WERI-Rb-1 (cell line): ENCODE measurements around the gene CLEC16A.

Experiments
- DNase-seq: peaks from one replicate; pipeline ENCODE4 v3.0.0-alpha.2; 2020
- H3K27ac ChIP-seq: fragments of 250-450 bp; sonication (Bioruptor Pico); 2 replicates; pipeline ENCODE4 v1.5.1; 2020; ENCODE audit warnings: mild to moderate bottlenecking, moderate library complexity
- H3K27me3 ChIP-seq: fragments of 250-450 bp; sonication (Bioruptor Pico); 2 replicates; pipeline ENCODE4 v1.5.1; 2021; ENCODE audit warnings: mild to moderate bottlenecking, low read depth, moderate library complexity; ENCODE audit not compliant: insufficient read depth, severe bottlenecking
- H3K36me3 ChIP-seq: fragments of 250-450 bp; sonication (Bioruptor Pico); 2 replicates; pipeline ENCODE4 v1.5.1; 2020; ENCODE audit warnings: mild to moderate bottlenecking, moderate library complexity
- H3K4me3 ChIP-seq: 2 replicates; pipeline ENCODE4 v1.5.1; 2011; ENCODE audit warnings: low read depth, mild to moderate bottlenecking, control low read depth, low read length
- H3K9me3 ChIP-seq: fragments of 250-450 bp; sonication (Bioruptor Pico); 2 replicates; pipeline ENCODE4 v1.5.1; 2021; ENCODE audit warnings: mild to moderate bottlenecking, moderate library complexity; ENCODE audit not compliant: severe bottlenecking
- TF ChIP-seq, protein P1 (sequence below): IDR thresholded peaks from 2 replicates; pipeline ENCODE4 v1.5.1; 2011; ENCODE audit warnings: low read depth, mild to moderate bottlenecking, control low read depth, inconsistent platforms, low read length

The CLEC16A gene

DNA sequence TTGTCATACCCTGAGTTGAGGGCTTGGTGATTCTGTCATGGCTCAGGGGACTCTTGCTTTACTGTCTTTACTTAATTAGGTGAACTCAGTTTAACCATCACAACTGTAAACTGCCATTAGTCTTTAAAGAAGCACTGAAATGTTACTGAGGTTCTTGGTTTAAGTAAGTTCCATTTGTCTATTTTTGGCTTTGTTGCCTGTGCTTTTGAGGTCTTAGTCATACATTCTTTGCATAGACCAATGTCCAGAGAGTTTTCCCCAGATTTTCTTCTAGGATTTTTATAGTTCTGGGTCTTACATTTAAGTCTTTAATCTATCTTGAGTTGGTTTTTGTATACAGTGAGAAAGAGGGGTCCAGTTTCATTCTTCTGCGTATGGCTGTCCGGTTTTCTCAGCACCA, 174.1 kb downstream of the CLEC16A start:
- no peak overlapping the region for H3K4me3 ChIP-seq
- no peaks in the 10 kb centered on the region for H3K27me3 ChIP-seq
- H3K36me3 ChIP-seq, result peaks cover 9% of the 10 kb centered on the region
- TF ChIP-seq, protein P1, sequence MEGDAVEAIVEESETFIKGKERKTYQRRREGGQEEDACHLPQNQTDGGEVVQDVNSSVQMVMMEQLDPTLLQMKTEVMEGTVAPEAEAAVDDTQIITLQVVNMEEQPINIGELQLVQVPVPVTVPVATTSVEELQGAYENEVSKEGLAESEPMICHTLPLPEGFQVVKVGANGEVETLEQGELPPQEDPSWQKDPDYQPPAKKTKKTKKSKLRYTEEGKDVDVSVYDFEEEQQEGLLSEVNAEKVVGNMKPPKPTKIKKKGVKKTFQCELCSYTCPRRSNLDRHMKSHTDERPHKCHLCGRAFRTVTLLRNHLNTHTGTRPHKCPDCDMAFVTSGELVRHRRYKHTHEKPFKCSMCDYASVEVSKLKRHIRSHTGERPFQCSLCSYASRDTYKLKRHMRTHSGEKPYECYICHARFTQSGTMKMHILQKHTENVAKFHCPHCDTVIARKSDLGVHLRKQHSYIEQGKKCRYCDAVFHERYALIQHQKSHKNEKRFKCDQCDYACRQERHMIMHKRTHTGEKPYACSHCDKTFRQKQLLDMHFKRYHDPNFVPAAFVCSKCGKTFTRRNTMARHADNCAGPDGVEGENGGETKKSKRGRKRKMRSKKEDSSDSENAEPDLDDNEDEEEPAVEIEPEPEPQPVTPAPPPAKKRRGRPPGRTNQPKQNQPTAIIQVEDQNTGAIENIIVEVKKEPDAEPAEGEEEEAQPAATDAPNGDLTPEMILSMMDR, result no peak
- H3K9me3 ChIP-seq, result no peaks in the 10 kb centered on the region
- H3K27ac ChIP-seq, result no peak overlapping the region
- DNase-seq, result no peak

DNA sequence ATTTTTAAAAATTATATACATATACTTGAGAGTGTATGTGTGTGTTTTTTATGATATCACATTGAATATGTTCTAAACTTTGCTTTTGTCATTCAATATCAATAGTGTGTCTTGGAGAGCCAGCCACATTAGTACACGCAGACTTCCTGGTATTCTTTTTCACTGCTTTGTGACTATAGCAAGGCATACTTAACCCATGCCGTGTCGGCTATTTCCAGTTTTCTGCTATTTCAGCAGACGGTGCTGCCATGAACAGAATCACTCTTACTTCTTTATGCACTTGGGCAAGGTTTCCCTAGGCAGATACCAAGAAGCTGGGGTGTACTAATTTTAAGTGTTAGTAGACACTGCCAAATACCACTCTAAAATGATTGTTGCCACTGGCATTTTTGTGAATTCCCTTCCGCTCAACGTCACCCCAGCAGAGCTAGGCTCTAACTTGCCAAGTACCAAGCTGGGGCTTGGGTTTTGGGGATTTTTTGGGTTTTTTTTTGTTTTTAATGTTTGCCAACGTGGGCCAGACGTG, 176.8 kb downstream of the CLEC16A start:
- H3K9me3 ChIP-seq, result no peaks in the 10 kb centered on the region
- TF ChIP-seq, protein P1, result no peak
- no peaks in the 10 kb centered on the region for H3K27me3 ChIP-seq
- no peak overlapping the region for H3K27ac ChIP-seq
- H3K36me3 ChIP-seq, result peaks cover 17% of the 10 kb centered on the region
- no peak overlapping the region for H3K4me3 ChIP-seq
- DNase-seq, result no peak

DNA sequence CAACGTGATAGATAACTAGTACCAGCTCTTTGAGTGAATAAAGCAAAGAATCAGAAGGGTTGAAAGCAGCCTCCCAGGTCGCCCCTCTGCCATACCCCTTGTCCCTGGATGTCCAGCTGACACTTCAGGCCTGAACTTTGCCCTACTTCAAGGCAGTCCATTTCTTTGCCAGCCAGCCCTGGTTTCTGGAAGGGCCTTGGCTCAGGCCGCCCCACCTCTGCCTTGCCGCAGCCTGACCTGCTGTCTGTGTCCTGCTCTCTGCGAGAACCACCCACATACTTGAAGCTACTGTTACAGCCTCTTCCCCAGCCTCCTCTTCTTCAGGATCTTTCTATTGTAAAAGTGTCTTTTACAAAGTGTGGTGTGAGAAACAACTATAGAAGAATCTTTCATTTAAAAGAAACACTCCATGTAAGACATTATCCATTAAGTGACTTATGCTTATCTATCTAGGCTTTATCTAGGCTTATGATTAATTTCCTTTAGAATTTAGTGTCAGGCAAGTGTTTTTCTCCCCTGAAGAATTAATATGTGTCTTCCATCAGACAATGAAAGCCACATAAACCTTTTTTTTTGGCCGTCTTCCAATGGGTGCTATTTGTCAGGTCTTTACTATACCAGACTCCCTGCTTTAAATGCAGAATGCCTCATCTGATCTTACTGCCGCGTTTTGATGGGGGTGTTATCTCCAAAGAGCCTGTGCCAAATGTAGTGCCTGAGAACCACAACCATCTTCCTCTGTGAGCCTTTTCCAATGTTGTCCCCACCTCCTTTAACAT, 177.7 kb downstream of the CLEC16A start:
- H3K36me3 ChIP-seq, result peaks cover 25% of the 10 kb centered on the region
- H3K4me3 ChIP-seq, result no peak overlapping the region

DNA sequence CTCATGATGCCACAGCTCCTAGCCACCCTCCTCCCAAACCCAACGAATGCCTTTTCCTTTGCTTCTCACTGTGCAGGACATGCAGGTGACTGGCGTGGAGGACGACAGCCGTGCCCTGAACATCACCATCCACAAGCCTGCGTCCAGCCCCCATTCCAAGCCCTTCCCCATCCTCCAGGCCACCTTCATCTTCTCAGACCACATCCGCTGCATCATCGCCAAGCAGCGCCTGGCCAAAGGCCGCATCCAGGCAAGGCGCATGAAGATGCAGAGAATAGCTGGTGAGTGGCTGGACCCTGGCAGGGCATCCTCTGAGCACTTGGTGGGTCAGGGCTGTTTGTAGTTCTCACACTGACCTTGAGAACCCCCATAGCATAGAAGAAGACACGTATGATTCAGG, 179.3 kb downstream of the CLEC16A start:
- Histone ChIP-seq H3K9me3 (no peaks in the 10 kb centered on the region), H3K27me3 (no peaks in the 10 kb centered on the region), H3K27ac (no peak overlapping the region), H3K4me3 (no peak overlapping the region), H3K36me3 (peaks cover 25% of the 10 kb centered on the region)
- TF ChIP-seq, protein P1, result no peak
- DNase-seq, result no peak

More for the DNA sequence above, 177.7 kb downstream of the CLEC16A start:
- no peak for DNase-seq
- Histone ChIP-seq H3K27ac (no peak overlapping the region), H3K9me3 (no peaks in the 10 kb centered on the region), H3K27me3 (no peaks in the 10 kb centered on the region)
- TF ChIP-seq, protein P1, result no peak

DNA sequence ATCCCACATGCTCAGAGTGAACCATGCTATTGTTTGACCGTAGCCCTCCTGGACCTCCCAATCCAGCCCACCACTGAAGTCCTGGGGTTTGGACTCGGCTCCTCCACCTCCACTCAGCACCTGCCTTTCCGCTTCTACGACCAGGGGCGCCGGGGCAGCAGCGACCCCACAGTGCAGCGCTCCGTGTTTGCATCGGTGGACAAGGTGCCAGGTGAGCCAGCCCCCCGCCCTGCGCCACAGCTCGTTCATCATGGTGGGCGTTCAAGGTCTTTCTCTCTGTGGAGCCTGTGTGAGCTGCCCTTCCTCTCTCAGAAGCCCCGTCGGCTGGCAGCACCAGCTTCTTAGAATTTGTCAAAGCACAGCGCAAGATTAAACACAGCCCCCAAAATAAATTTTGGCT, 181.6 kb downstream of the CLEC16A start:
- H3K36me3 ChIP-seq, result peaks cover 27% of the 10 kb centered on the region
- H3K4me3 ChIP-seq, result no peak overlapping the region
- DNase-seq, result no peak
- no peaks in the 10 kb centered on the region for H3K9me3 ChIP-seq
- no peak overlapping the region for H3K27ac ChIP-seq
- TF ChIP-seq, protein P1, result no peak
- H3K27me3 ChIP-seq, result no peaks in the 10 kb centered on the region
